Omental fat pad (tissue), 4 donors: ENCODE results near the gene FLAD1. TPM values are rescaled to one million over a fixed set of nuclear protein-coding genes. Genes with fewer than 3 reads are reported as not detected.
A peak's percentile ranks its signal among the peaks of the same experiment; 100 is the strongest.

Source experiments
- ATAC-seq: fragments of 150-250 bp; one replicate; pipeline ENCODE4 v1.9.1; 2016; ENCODE audit warnings: mild to moderate bottlenecking, moderate library complexity; ENCODE audit not compliant: low FRiP score
- DNase-seq: peaks from one replicate; pipeline ENCODE4 v3.0.0-alpha.2; 2019; ENCODE audit warnings: low spot score
- CTCF ChIP-seq, 3 donors: fragments of 450-650 bp; IDR thresholded peaks; one replicate each; pipeline ENCODE4 v1.5.1; 2016 to 2017; ENCODE audit warnings: antibody characterized with exemption in 3 of 3, mild to moderate bottlenecking in 3 of 3, moderate library complexity in 2 of 3
- total RNA-seq, 4 donors: library from RNA; depleted of rRNA; stranded (reverse); fragments of >200 nt; gene quantifications; one replicate each; pipeline ENCODE4 v1.1.0, GENCODE V29; 2016

The FLAD1 gene
- 10 to 100 TPM; 26.8 to 43.8 (median 30.9) TPM for total RNA-seq

GRCh38 chr1:154982897-154983648, at the start of gene FLAD1:
Gene FLAD1, plus strand, starts transcription at chr1:154983344. Its CDS starts 351 bp downstream, at chr1:154983695.
- TF ChIP-seq CTCF (IDR thresholded peaks at IDR 0.05): no peak
- ATAC-seq: peak; percentile 99

GRCh38 chr1:154934358-154934948, 48.7 kb upstream of the FLAD1 start:
- no peak for DNase-seq
- ATAC-seq: no peak
- TF ChIP-seq CTCF (IDR thresholded peaks at IDR 0.05): no peak

More at GRCh38 chr1:154982897-154983648, at the start of gene FLAD1:
- DNase-seq: peak; percentile 89

GRCh38 chr1:154935749-154936554, 47.2 kb upstream of the FLAD1 start:
- DNase-seq (no peak), ATAC-seq (no peak)
- no peak for TF ChIP-seq CTCF (IDR thresholded peaks at IDR 0.05)

DNA sequence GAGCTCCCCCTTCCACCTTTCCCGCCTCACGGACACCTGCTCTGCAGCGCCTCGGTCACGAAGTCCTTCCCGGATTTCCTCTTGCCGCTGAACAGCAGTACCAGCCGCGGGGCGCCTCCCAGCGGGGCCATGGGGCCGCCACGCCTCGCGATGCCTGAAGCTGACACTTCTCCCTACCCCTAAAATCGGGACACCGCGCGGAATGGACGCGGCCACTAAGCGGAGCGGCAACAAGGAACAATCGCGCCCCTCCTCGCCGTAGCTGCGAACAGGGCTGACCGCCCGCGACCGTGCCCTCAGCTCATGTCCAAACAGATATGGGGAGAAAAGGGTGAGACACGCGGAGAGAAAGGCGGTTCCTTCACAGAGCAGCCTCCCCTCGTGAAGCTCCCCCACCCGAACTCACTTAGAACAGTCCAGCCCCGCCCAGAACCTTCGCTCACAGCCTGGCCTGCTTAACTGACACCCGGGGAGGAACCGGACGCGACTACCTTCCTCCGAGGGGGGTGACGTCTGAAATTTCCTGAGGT, 46.5 kb upstream of the FLAD1 start, which contains the start of gene PMVK:
Gene PMVK (minus strand): TSS at position 165 of the 530 bp plus-strand sequence. CDS start 34 bp downstream, at position 131.
- DNase-seq (peak; percentile 83), ATAC-seq (peak; percentile 95)
- no peak for TF ChIP-seq CTCF (IDR thresholded peaks at IDR 0.05)

- peak; percentile 79 for DNase-seq
- peak; percentile 91 for ATAC-seq
- no peak for TF ChIP-seq CTCF (IDR thresholded peaks at IDR 0.05)
These were observed 45.8 kb upstream of the FLAD1 start for GRCh38 chr1:154937085-154937987.

GRCh38 chr1:154937988-154938386, 45.2 kb upstream of the FLAD1 start:
- ATAC-seq (no peak), DNase-seq (no peak)
- no peak for TF ChIP-seq CTCF (IDR thresholded peaks at IDR 0.05)
